Measurements from ENCODE around the gene PRODH. TPM values are rescaled to one million over a fixed set of nuclear protein-coding genes. Genes with fewer than 3 reads are reported as not detected.

Gene PRODH
- 0.58 and 0.75 TPM in 2 replicates for total RNA-seq (2014; rRNA removed; shearing (Covaris generic))

GRCh38 chr22:18935889-18936529 is at the start of gene PRODH:
TSS of gene PRODH (minus strand) at chr22:18936293. CDS start at chr22:18936287, 6 bp downstream.

DNA sequence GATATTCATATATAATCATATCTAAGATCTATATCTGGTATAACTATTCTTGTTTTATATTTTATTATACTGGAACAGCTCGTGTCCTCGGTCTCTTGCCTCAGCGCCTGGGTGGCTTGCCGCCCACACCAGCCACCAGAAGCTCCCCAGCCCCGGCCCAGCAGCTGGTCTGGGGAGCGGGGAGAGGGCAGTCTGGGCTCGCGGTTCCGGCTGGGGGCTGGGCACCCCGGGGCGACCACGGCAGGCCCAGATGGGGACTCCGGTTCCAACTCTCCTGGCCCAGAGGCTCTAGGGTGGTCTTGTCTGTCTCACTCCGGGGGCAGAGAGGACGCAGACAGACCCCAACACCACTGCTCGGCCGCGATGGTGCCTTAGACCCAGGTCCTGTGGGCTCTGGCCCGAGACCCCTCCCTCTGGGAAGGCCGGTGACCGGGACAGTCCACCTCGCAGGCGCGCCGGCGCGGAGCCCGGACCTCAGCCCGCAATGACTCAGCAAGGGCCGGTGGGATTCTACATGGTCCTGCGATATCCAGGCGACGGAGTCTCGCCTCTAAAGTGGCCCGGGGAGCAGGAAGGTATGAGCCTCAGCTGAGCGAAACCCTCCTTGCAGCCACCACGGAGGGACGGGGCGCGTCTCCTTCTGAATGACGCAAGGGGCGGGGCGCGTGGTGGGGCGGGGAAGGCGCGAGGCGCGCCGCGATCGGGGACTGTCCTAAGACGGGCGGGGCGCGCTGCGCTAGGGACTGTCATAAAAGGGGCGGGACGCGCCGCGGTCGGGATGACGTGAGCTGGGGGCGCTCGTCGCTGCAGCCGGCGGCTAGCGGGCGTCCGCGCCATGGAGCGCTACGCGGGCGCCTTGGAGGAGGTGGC is 30.3 kb downstream of the PRODH start, which contains the start of gene DGCR6:
Gene DGCR6 (plus strand): TSS at position 781 of the 870 bp plus-strand sequence. CDS start 55 bp downstream, at position 836.

Other genes starting within 250 kb of the PRODH start
- 0.16 and 1.0 TPM in 2 replicates for gene DGCR6, start 30.0 kb downstream of the PRODH start, total RNA-seq (2014; rRNA removed; shearing (Covaris generic))
- gene DGCR2, start 186.1 kb upstream of the PRODH start, total RNA-seq (2014; rRNA removed; shearing (Covaris generic)): 16.6 and 18.9 TPM in 2 replicates
- gene TSSK2, start 195.0 kb upstream of the PRODH start, total RNA-seq (2014; rRNA removed; shearing (Covaris generic)): not detected in 2 replicates
- gene ESS2, start 208.4 kb upstream of the PRODH start, total RNA-seq (2014; rRNA removed; shearing (Covaris generic)): 10.2 and 10.3 TPM in 2 replicates
- gene GSC2, start 214.0 kb upstream of the PRODH start, total RNA-seq (2014; rRNA removed; shearing (Covaris generic)): not detected in 2 replicates
- gene SLC25A1, start 242.4 kb upstream of the PRODH start, total RNA-seq (2014; rRNA removed; shearing (Covaris generic)): 76.6 and 94.2 TPM in 2 replicates

Measured in A375 (cell line).